CD14-positive monocyte (primary cell): ENCODE results near the gene MPZL3. TPM values are rescaled to one million over a fixed set of nuclear protein-coding genes. Genes with fewer than 3 reads are reported as not detected.

Experiments
- DNase-seq, 3 donors: peaks; one replicate each; pipeline ENCODE4 v3.0.0-alpha.2; 2011 to 2022
- H2AFZ ChIP-seq: 2 replicates; pipeline ENCODE4 v1.6.0; 2012; ENCODE audit warnings: mild to moderate bottlenecking, low read depth, low read length, inconsistent platforms; ENCODE audit not compliant: insufficient read depth, poor library complexity, severe bottlenecking
- H3K27ac ChIP-seq, 2 donors: 1 replicate in 1 of 2; 2 replicates in 1 of 2; pipeline ENCODE4 v1.5.1; 2012 to 2013; ENCODE audit warnings: low read length in 2 of 2, control low read depth in 1 of 2, inconsistent platforms in 1 of 2, low read depth in 1 of 2, mild to moderate bottlenecking in 1 of 2
- H3K27me3 ChIP-seq, 2 donors: one replicate each; pipeline versions ENCODE4 v1.6.0 to v1.6.1; 2011 to 2013; ENCODE audit warnings: low read length in 2 of 2; ENCODE audit not compliant: control insufficient read depth in 2 of 2, insufficient read depth in 2 of 2
- H3K36me3 ChIP-seq, 2 donors: replicated peaks in 1 of 2; 1 replicate in 1 of 2; 2 replicates in 1 of 2; pipeline versions ENCODE4 v1.5.1 to v1.6.1; 2012 to 2013; ENCODE audit warnings: low read length in 2 of 2, control low read depth in 1 of 2, inconsistent platforms in 1 of 2, mild to moderate bottlenecking in 1 of 2; ENCODE audit not compliant: insufficient read depth in 2 of 2, control insufficient read depth in 1 of 2
- H3K4me1 ChIP-seq, 2 donors: 1 replicate in 1 of 2; 2 replicates in 1 of 2; pipeline versions ENCODE4 v1.5.1 to v1.6.1; 2012 to 2013; ENCODE audit warnings: low read length in 2 of 2, control low read depth in 1 of 2, inconsistent platforms in 1 of 2, mild to moderate bottlenecking in 1 of 2, moderate library complexity in 1 of 2; ENCODE audit not compliant: insufficient read depth in 2 of 2, control insufficient read depth in 1 of 2
- H3K4me2 ChIP-seq: replicated peaks from 2 replicates; pipeline ENCODE3; 2012; ENCODE audit warnings: low read length, moderate library complexity, mild to moderate bottlenecking; ENCODE audit not compliant: poor library complexity, severe bottlenecking; ENCODE audit errors: extremely low read depth
- H3K4me3 ChIP-seq, 3 experiments: fragments of 200-600 bp in 1 of 3; sonication (generic) in 1 of 3; replicated peaks in 1 of 3; 1 replicate in 2 of 3; 2 replicates in 1 of 3; pipeline ENCODE4 v1.5.1; 2011 to 2013; ENCODE audit warnings: low read length in 3 of 3, mild to moderate bottlenecking in 3 of 3, control low read depth in 2 of 3, low read depth in 2 of 3, inconsistent platforms in 1 of 3, moderate library complexity in 1 of 3
- H3K79me2 ChIP-seq: 2 replicates; pipeline ENCODE4 v1.6.0; 2012; ENCODE audit warnings: mild to moderate bottlenecking, control low read depth, inconsistent platforms, low read length, moderate library complexity; ENCODE audit not compliant: insufficient read depth
- H3K9ac ChIP-seq: 2 replicates; pipeline ENCODE4 v1.6.0; 2017; ENCODE audit warnings: low read length, mild to moderate bottlenecking; ENCODE audit not compliant: insufficient read depth, poor library complexity, severe bottlenecking
- H3K9me3 ChIP-seq, 2 donors: replicated peaks in 1 of 2; 1 replicate in 1 of 2; 2 replicates in 1 of 2; pipeline versions ENCODE4 v1.5.1 to v1.6.1; 2012 to 2013; ENCODE audit warnings: low read length in 2 of 2, control low read depth in 1 of 2; ENCODE audit not compliant: control insufficient read depth in 1 of 2, insufficient read depth in 1 of 2
- H4K20me1 ChIP-seq: 2 replicates; pipeline ENCODE4 v1.6.0; 2012; ENCODE audit warnings: mild to moderate bottlenecking, low read length, control low read depth, moderate library complexity; ENCODE audit not compliant: insufficient read depth
- H3K27ac Mint-ChIP-seq, 7 donors: one replicate each; pipeline ENCODE4 v1.8.0; 2020; ENCODE audit warnings: mild to moderate bottlenecking in 7 of 7, mixed read lengths in 7 of 7, moderate library complexity in 6 of 7, inconsistent platforms in 2 of 7
- H3K27me3 Mint-ChIP-seq, 3 donors: one replicate each; pipeline ENCODE4 v1.8.0; 2021 to 2022; ENCODE audit warnings: low read depth in 3 of 3, mild to moderate bottlenecking in 3 of 3, mixed read lengths in 3 of 3, moderate library complexity in 3 of 3, inconsistent platforms in 1 of 3
- H3K36me3 Mint-ChIP-seq, 2 donors: one replicate each; pipeline ENCODE4 v1.8.0; 2020; ENCODE audit warnings: mixed read lengths in 2 of 2, inconsistent platforms in 1 of 2, mild to moderate bottlenecking in 1 of 2
- H3K4me1 Mint-ChIP-seq: one replicate; pipeline ENCODE4 v1.8.0; 2020; ENCODE audit warnings: mild to moderate bottlenecking, mixed read lengths
- H3K4me3 Mint-ChIP-seq, 2 donors: one replicate each; pipeline ENCODE4 v1.8.0; 2020; ENCODE audit warnings: mild to moderate bottlenecking in 2 of 2, mixed read lengths in 2 of 2, moderate library complexity in 1 of 2
- H3K9me3 Mint-ChIP-seq, 7 donors: one replicate each; pipeline ENCODE4 v1.8.0; 2020 to 2022; ENCODE audit warnings: mixed read lengths in 7 of 7, mild to moderate bottlenecking in 6 of 7, moderate library complexity in 6 of 7, inconsistent platforms in 2 of 7
- CTCF ChIP-seq: fragments of 200-600 bp; IDR thresholded peaks from one replicate; pipeline ENCODE4 v1.8.0; 2022; ENCODE audit warnings: antibody characterized with exemption, mild to moderate bottlenecking
- WGBS: methylation state at CpG from one replicate; pipeline ENCODE4 v1.1.5; 2013; ENCODE audit warnings: missing lambda C conversion rate; ENCODE audit not compliant: insufficient coverage; 5-methylcytosine and 5-hydroxymethylcytosine counted together
- intact Hi-C, 2 donors: fragments of 100-400 bp; cut with micrococcal nuclease; formaldehyde crosslinking; loops; one replicate each; pipeline versions ENCODE4 v1.15.0 to v1.15.1; 2023
- polyA plus RNA-seq, 3 donors: library from polyadenylated mRNA; depleted of rRNA in 1 of 3; unstranded in 2 of 3; stranded (reverse) in 1 of 3; fragments of 300-500 nt in 2 of 3; fragments of >200 nt in 1 of 3; fragmentation: Illumina TruSeq in 2 of 3; gene quantifications; 1 replicate in 2 of 3; 2 replicates in 1 of 3; pipeline ENCODE4 v1.2.3, GENCODE V29; 2012 to 2021

The MPZL3 gene
- polyA plus RNA-seq, 3 donors: 4.2 to 8.5 (median 8.0) TPM

- Mint-ChIP-seq H3K27ac (peak overlapping the region in 1 of 7 donors; percentile 33), H3K36me3 (peaks cover 31 to 34% of the 10 kb centered on the region in 2 donors), H3K4me3 (no peak overlapping the region), H3K9me3 (no peaks in the 10 kb centered on the region), H3K27me3 (no peaks in the 10 kb centered on the region), H3K4me1 (peaks cover 28% of the 10 kb centered on the region)
- intact Hi-C loops: loop anchor here in 1 of 2 donors (10.0 kb wide), 1 partner anchor 284 kb away; no protein-coding TSS in a partner anchor
- H4K20me1 ChIP-seq: peaks cover 63% of the 10 kb centered on the region
- H3K79me2 ChIP-seq: peaks cover 25% of the 10 kb centered on the region
- peaks cover 94 to 98% of the 10 kb centered on the region in 2 donors for H3K36me3 ChIP-seq
- H3K9me3 ChIP-seq: no peaks in the 10 kb centered on the region
- H3K4me2 ChIP-seq: no peak overlapping the region
- H3K27me3 ChIP-seq: no peaks in the 10 kb centered on the region
- H3K9ac ChIP-seq: no peak overlapping the region
- DNase-seq: no peak
- H3K4me1 ChIP-seq: peaks cover 22 to 27% of the 10 kb centered on the region in 2 donors
- TF ChIP-seq CTCF: no peak
- WGBS: 90% methylated on average over 4 of the region's 9 CpGs
- H3K4me3 ChIP-seq: no peak overlapping the region
- no peak overlapping the region for H2AFZ ChIP-seq
- peak overlapping the region in 1 of 2 donors; percentile 56 for H3K27ac ChIP-seq
Observed at GRCh38 chr11:118200901-118201680, 51.1 kb downstream of the MPZL3 start.

GRCh38 chr11:118200497-118200896, 51.7 kb downstream of the MPZL3 start:
- H3K27ac ChIP-seq: peak overlapping the region; percentile 12 to 36
- no peak for TF ChIP-seq CTCF
- no peak overlapping the region for H2AFZ ChIP-seq
- H3K4me1 Mint-ChIP-seq: peaks cover 22% of the 10 kb centered on the region
- WGBS: no CpG with 5 or more reads among the region's 5 CpGs
- no peak overlapping the region for H3K4me3 ChIP-seq
- no peaks in the 10 kb centered on the region for H3K9me3 ChIP-seq
- intact Hi-C loops: loop anchor here in 1 of 2 donors (10.0 kb wide), 1 partner anchor 284 kb away; no protein-coding TSS in a partner anchor
- no peak overlapping the region for H3K9ac ChIP-seq
- H3K36me3 Mint-ChIP-seq: peaks cover 35 to 40% of the 10 kb centered on the region in 2 donors
- H3K79me2 ChIP-seq: peaks cover 22% of the 10 kb centered on the region
- H3K27me3 Mint-ChIP-seq: no peaks in the 10 kb centered on the region
- H3K27ac Mint-ChIP-seq: peak overlapping the region in 5 of 7 donors; percentile 21 to 82 (median 37)
- no peak for DNase-seq
- H3K4me2 ChIP-seq: no peak overlapping the region
- no peaks in the 10 kb centered on the region for H3K27me3 ChIP-seq
- H4K20me1 ChIP-seq: peaks cover 65% of the 10 kb centered on the region
- H3K4me1 ChIP-seq: peaks cover 16 to 21% of the 10 kb centered on the region in 2 donors
- H3K4me3 Mint-ChIP-seq: no peak overlapping the region
- no peaks in the 10 kb centered on the region for H3K9me3 Mint-ChIP-seq
- peaks cover 93 to 98% of the 10 kb centered on the region in 2 donors for H3K36me3 ChIP-seq
